Endothelial cell of umbilical vein (primary cell): Measurements from ENCODE around the gene ANTXRL. TPM values are rescaled to one million over a fixed set of nuclear protein-coding genes. Genes with fewer than 3 reads are reported as not detected.

Source experiments
- Bru-seq: library from RNA; stranded (reverse); fragments of 400-500 nt; gene quantifications from one replicate; lab custom pipeline; 2021; lab: Mats Ljungman, UMichigan
- BruChase-seq, 2 experiments: library from RNA; stranded (reverse); fragments of 400-500 nt; gene quantifications; one replicate each; lab custom pipeline; 2021; lab: Mats Ljungman, UMichigan
- BruUV-seq: library from RNA; stranded (reverse); fragments of 400-500 nt; replicated peaks from 2 replicates; lab custom pipeline; 2021; lab: Mats Ljungman, UMichigan
- CTCF ChIA-PET: fragments of 300-600, 350-600 bp; sonication (Branson Sonifier 250); formaldehyde crosslinking; loops from one replicate; lab custom pipeline; 2021; ENCODE audit warnings: antibody characterized with exemption, inconsistent platforms; lab: Charles Lee
- POLR2A ChIA-PET: fragments of 300-600, 350-600 bp; sonication (Branson Sonifier 250); formaldehyde crosslinking; loops from one replicate; lab custom pipeline; 2021; ENCODE audit warnings: antibody characterized with exemption, inconsistent platforms; lab: Charles Lee
- DNase-seq: peaks from one replicate; pipeline ENCODE4 v3.0.0-alpha.2; 2011; ENCODE audit warnings: low read depth, low spot score
- FAIRE-seq: peaks from 2 replicates; lab custom pipeline; 2011; peaks lifted over from hg19 to GRCh38; lab: Jason Lieb, UNC
- H2AFZ ChIP-seq: 2 replicates; pipeline ENCODE4 v1.6.0; 2012; ENCODE audit warnings: low read depth, low read length, control low read depth, inconsistent platforms
- H3K27ac ChIP-seq: 2 replicates; pipeline ENCODE4 v1.5.1; 2011; ENCODE audit warnings: low read depth, mild to moderate bottlenecking, control low read depth, low read length, moderate library complexity; ENCODE audit not compliant: insufficient read depth
- H3K27me3 ChIP-seq, 2 experiments: 2 replicates each; pipeline versions ENCODE4 v1.6.0 to v1.6.1; 2011; ENCODE audit warnings: low read length in 2 of 2, mixed read lengths in 1 of 2; ENCODE audit not compliant: control insufficient read depth in 2 of 2, insufficient read depth in 2 of 2
- H3K36me3 ChIP-seq, 2 experiments: 2 replicates in 1 of 2; 3 replicates in 1 of 2; pipeline ENCODE4 v1.5.1; 2011; ENCODE audit warnings: low read length in 2 of 2, mild to moderate bottlenecking in 1 of 2, moderate library complexity in 1 of 2; ENCODE audit not compliant: control insufficient read depth in 2 of 2, insufficient read depth in 2 of 2; ENCODE audit errors: extremely low read depth in 1 of 2
- H3K4me1 ChIP-seq: 3 replicates; pipeline ENCODE4 v1.5.1; 2011; ENCODE audit warnings: mild to moderate bottlenecking, low read length; ENCODE audit not compliant: control insufficient read depth, insufficient read depth; ENCODE audit errors: extremely low read depth
- H3K4me2 ChIP-seq: 2 replicates; pipeline ENCODE4 v1.6.1; 2011; ENCODE audit warnings: low read length, control low read depth, mixed read lengths; ENCODE audit not compliant: insufficient read depth
- H3K4me3 ChIP-seq, 3 experiments: fragments of 200-600 bp in 1 of 3; sonication (generic), shearing (Covaris generic) in 1 of 3; replicated peaks in 1 of 3; 2 replicates each; pipeline ENCODE4 v1.5.1; 2011 to 2016; ENCODE audit warnings: control low read depth in 3 of 3, low read length in 3 of 3, mild to moderate bottlenecking in 2 of 3, inconsistent platforms in 1 of 3, low read depth in 1 of 3, moderate library complexity in 1 of 3; ENCODE audit not compliant: insufficient read depth in 1 of 3
- H3K79me2 ChIP-seq: 2 replicates; pipeline ENCODE4 v1.6.0; 2012; ENCODE audit warnings: low read length, inconsistent platforms; ENCODE audit not compliant: control insufficient read depth, insufficient read depth
- H3K9ac ChIP-seq: replicated peaks from 2 replicates; pipeline ENCODE3; 2011; ENCODE audit warnings: low read length, control low read depth; ENCODE audit not compliant: insufficient read depth; ENCODE audit errors: extremely low read depth
- H3K9me1 ChIP-seq: replicated peaks from 3 replicates; pipeline ENCODE4 v1.6.0; 2011; ENCODE audit warnings: mild to moderate bottlenecking, low read length; ENCODE audit not compliant: control insufficient read depth, insufficient read depth; ENCODE audit errors: extremely low read depth
- H3K9me3 ChIP-seq: replicated peaks from 2 replicates; pipeline ENCODE4 v1.5.1; 2012; ENCODE audit warnings: low read length, inconsistent platforms; ENCODE audit not compliant: control insufficient read depth, insufficient read depth
- H4K20me1 ChIP-seq: replicated peaks from 2 replicates; pipeline ENCODE3; 2011; ENCODE audit warnings: mild to moderate bottlenecking, low read length; ENCODE audit not compliant: control insufficient read depth, insufficient read depth; ENCODE audit errors: extremely low read depth
- CTCF ChIP-seq, 2 donors: IDR thresholded peaks; 1 replicate in 1 of 2; 2 replicates in 1 of 2; pipeline ENCODE4 v1.5.1; 2011; ENCODE audit warnings: low read length in 2 of 2, mild to moderate bottlenecking in 2 of 2, moderate library complexity in 2 of 2, control low read depth in 1 of 2, inconsistent platforms in 1 of 2, low read depth in 1 of 2; ENCODE audit not compliant: insufficient read depth in 1 of 2; ENCODE audit errors: extremely low read depth in 1 of 2
- EZH2 ChIP-seq: IDR thresholded peaks from 2 replicates; pipeline ENCODE4 v1.6.1; 2012; ENCODE audit warnings: borderline replicate concordance, low read depth, mild to moderate bottlenecking, moderate library complexity, low read length, inconsistent platforms; ENCODE audit not compliant: severe bottlenecking
- FOS ChIP-seq: IDR thresholded peaks from 2 replicates; pipeline ENCODE4 v1.6.1; 2011; ENCODE audit warnings: mild to moderate bottlenecking, low read length, moderate library complexity, borderline replicate concordance; ENCODE audit not compliant: insufficient read depth
- GATA2 ChIP-seq: IDR thresholded peaks from 2 replicates; pipeline ENCODE4 v1.7.0; 2011; ENCODE audit warnings: low read depth, mild to moderate bottlenecking, moderate library complexity, mixed read lengths, low read length; ENCODE audit not compliant: insufficient read length, insufficient read depth
- JUN ChIP-seq: IDR thresholded peaks from 2 replicates; pipeline ENCODE4 v1.6.1; 2011; ENCODE audit warnings: borderline replicate concordance, low read depth; ENCODE audit not compliant: insufficient read length, insufficient read depth
- MYC ChIP-seq: IDR thresholded peaks from one replicate; pipeline ENCODE4 v1.6.1; 2011; ENCODE audit warnings: mild to moderate bottlenecking, low read depth, low read length
- POLR2A ChIP-seq: IDR thresholded peaks from 2 replicates; pipeline ENCODE4 v1.6.1; 2012; ENCODE audit warnings: low read depth, mild to moderate bottlenecking, control low read depth, low read length
- POLR2AphosphoS5 ChIP-seq: IDR thresholded peaks from 2 replicates; pipeline ENCODE4 v1.6.1; 2012; ENCODE audit warnings: low read depth, mild to moderate bottlenecking, control low read depth, low read length, moderate library complexity; ENCODE audit not compliant: insufficient read depth
- dilution Hi-C: fragments of 300-500 bp; cut with MboI; formaldehyde crosslinking; loops from one replicate; pipeline ENCODE4 v1.15.0; 2019; ENCODE audit warnings: low sequenced_read_pairs; ENCODE audit not compliant: extremely low pct_ligation_motif_present
- intact Hi-C: fragments of 100-400 bp; cut with micrococcal nuclease; formaldehyde crosslinking; loops from one replicate; pipeline ENCODE4 v1.10.0; 2022
- long read RNA-seq: library from polyadenylated mRNA; stranded (forward); transcript quantifications from one replicate; pipeline ENCODE4 v2.0.0, GENCODE V29; 2021
- polyA minus RNA-seq, 3 experiments: library from RNA; depleted of rRNA, polyadenylated mRNA; stranded (reverse); fragments of >200 nt; gene quantifications; 1 replicate in 1 of 3; 2 replicates in 2 of 3; pipeline ENCODE4 v1.2.3, GENCODE V29; 2011
- polyA plus RNA-seq, 4 experiments: library from polyadenylated mRNA; depleted of rRNA in 3 of 4; stranded (reverse) in 3 of 4; unstranded in 1 of 4; fragments of >200 nt; gene quantifications; 2 replicates each; pipeline versions ENCODE4 v1.2.1 to v1.2.3, GENCODE V29; 2011 to 2012; ENCODE audit warnings: missing spikeins in 1 of 4
- total RNA-seq: library from RNA; stranded (reverse); gene quantifications from 2 replicates; pipeline ENCODE4 v1.2.3, GENCODE V29; 2021
- TF ChIP-seq, protein P1 (sequence below): IDR thresholded peaks from 2 replicates; pipeline ENCODE4 v1.6.1; 2011; ENCODE audit not compliant: insufficient read depth, insufficient read length

Gene ANTXRL
- total RNA-seq (not detected in 2 replicates), polyA plus RNA-seq (not detected in 2 replicates), polyA minus RNA-seq (not detected in 2 replicates), Bru-seq, nascent RNA (not detected), BruChase-seq, experiment 1, labeled RNA remaining after a 6-hour chase (percentile 3 among the genes with signal in this experiment), BruChase-seq, experiment 2, labeled RNA remaining after a 2-hour chase (not detected)
- polyA plus RNA-seq (2011; cell fraction: cytosol; rRNA removed) = not detected in 2 replicates
- not detected in 2 replicates for polyA plus RNA-seq (2011; cell fraction: nucleus; rRNA removed)
- not detected in 2 replicates for polyA plus RNA-seq (2012)
- not detected for polyA minus RNA-seq (2011; cell fraction: cytosol; rRNA and poly(A)+ RNA removed)
- not detected in 2 replicates for polyA minus RNA-seq (2011; cell fraction: nucleus; rRNA and poly(A)+ RNA removed)
- long read RNA-seq = 0 reads

DNA sequence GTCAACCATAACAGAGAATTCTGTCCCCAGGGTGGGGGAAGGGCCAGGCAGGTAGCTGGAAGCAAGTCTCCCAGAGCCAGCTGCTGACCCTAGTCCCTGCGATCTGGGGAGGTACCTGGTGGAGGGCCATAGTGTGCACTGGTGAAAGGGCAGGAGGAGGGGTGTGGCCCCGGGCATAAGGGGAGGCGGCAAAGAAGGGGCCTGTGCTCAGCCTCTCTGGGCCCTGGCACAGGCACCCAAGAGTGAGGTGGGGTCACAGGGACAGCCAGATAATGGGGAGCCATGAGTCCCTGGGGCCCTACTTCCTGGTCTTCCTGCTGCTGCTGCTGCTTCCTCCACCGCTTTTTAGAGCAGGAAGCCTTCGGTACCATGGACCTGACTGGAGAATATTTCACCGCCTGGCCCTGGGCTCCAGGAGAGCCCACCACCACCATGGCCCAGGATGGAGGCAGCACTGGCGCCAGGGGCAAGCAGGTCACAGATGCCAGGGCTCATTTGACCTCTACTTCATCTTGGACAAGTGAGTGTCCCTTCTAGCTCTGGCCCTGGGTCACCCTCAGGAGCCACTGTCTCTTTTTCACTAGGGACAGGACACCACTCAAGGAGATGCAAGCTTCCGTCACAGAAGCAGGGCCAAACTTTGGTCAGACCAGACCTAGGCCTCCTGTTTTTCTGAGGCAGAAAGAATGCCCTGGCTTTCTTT is at the start of gene ANTXRL:
ANTXRL (plus strand) TSS at position 7 of the 703 bp plus-strand sequence; CDS start at position 273, 266 bp downstream.
- intact Hi-C loops = no loop called here
- dilution Hi-C loops = no loop called here

More for the DNA sequence above, at the start of gene ANTXRL:
- Histone ChIP-seq H3K79me2 (no peaks in the 10 kb centered on the region), H4K20me1 (no peaks in the 10 kb centered on the region), H2AFZ (no peak within 1 kb of the TSS), H3K9ac (no peak within 1 kb of the TSS), H3K36me3 (no peaks in the 10 kb centered on the region), H3K27ac (no peak within 1 kb of the TSS), H3K4me1 (peaks cover 4% of the 10 kb centered on the region), H3K9me1 (no peaks in the 10 kb centered on the region), H3K4me3 (no peak within 1 kb of the TSS), H3K27me3 (peaks cover 2 to 7% of the 10 kb centered on the region in 2 experiments), H3K4me2 (no peak within 1 kb of the TSS), H3K9me3 (no peaks in the 10 kb centered on the region)
- ChIA-PET CTCF (no interaction called here), POLR2A (no interaction called here)
- no peak for DNase-seq
- FAIRE-seq = no peak
- TF ChIP-seq EZH2 (no peak), CTCF (IDR thresholded peaks at IDR 0.05; ENCODE audit: extremely low read depth in 1 of 2, insufficient read depth in 1 of 2, low read depth in 1 of 2, low read length in 2 of 2) (no peak), MYC (no peak), POLR2AphosphoS5 (no peak), FOS (no peak), GATA2 (no peak), POLR2A (no peak), JUN (no peak)
- TF ChIP-seq, protein P1, sequence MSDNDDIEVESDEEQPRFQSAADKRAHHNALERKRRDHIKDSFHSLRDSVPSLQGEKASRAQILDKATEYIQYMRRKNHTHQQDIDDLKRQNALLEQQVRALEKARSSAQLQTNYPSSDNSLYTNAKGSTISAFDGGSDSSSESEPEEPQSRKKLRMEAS = no peak
- no TSS peak for BruUV-seq
